ENCODE results near the gene SRGN. TPM values are rescaled to one million over a fixed set of nuclear protein-coding genes. Genes with fewer than 3 reads are reported as not detected.
A peak's percentile ranks its signal among the peaks of the same experiment; 100 is the strongest.

The SRGN gene
- total and polyA plus RNA-seq, 10 of the 15 experiments (the other 5 are each of a cell fraction or from before 2014, with no cell fraction given): 382 to 2,414 (median 885) TPM

DNA sequence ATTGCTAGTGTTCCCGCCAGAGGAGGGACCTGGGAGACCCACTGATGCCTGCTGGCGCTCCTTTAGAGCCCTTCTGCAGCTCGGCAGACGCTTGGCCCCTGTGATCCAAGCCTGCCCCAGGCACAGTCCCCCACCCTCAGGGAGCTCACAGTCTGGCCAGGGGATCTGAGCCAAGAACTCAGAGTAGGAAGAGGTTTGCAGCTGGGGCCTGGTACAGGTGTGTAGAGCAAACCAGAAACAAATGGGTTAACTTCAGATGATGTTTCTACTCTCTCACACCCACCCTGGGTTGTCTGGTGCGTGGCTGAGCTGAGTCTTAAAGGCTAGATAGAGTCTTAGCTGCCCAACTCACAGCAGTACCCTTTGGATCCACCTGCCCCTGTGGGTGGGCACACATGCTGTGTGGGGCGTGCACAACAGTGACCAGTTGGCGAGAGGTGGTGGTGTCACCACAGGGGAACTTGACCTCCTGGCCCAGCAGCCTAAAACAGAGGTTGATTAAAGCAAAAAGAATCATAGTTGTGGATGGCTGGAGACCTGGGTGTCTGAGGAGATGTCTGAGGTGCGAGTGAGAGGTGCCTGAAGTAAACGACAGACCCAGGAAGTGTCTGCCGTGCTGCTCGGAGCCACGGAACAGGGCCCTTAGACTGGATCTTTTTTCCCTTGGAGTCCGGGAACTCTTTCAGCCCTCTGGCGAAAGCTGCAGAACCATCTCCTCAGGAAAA is 31.2 kb upstream of the SRGN start:
- Histone ChIP-seq H3K4me1 (ENCODE audit: control insufficient read depth, insufficient read depth, low read length) (peaks cover 68% of the 10 kb centered on the region), H3K4me2 (ENCODE audit: control insufficient read depth, insufficient read depth) (peak overlapping the region; percentile 0), H3K27me3 (replicated peaks in 1 of 2; ENCODE audit: control insufficient read depth in 2 of 2, insufficient read depth in 2 of 2, low read length in 1 of 2) (no peaks in the 10 kb centered on the region), H2AFZ (ENCODE audit: control insufficient read depth, low read depth, low read length) (peak overlapping the region; percentile 51), H3K36me3 (ENCODE audit: control insufficient read depth in 2 of 2, insufficient read depth in 2 of 2, low read length in 1 of 2) (no peaks in the 10 kb centered on the region), H3K9ac (ENCODE audit: control insufficient read depth, insufficient read depth, low read length) (peak overlapping the region; percentile 11; the same call in 1 of the 2 replicates), H3K4me3 (no peak overlapping the region), H3K27ac (ENCODE audit: control insufficient read depth, insufficient read depth) (peak overlapping the region; percentile 72), H4K20me1 (ENCODE audit: control insufficient read depth, insufficient read depth) (no peaks in the 10 kb centered on the region), H3K9me3 (replicated peaks; ENCODE audit: control insufficient read depth, insufficient read depth, low read length) (no peaks in the 10 kb centered on the region), H3K79me2 (ENCODE audit: control insufficient read depth, insufficient read depth, low read length) (peaks cover 3% of the 10 kb centered on the region)
- RAD21 ChIA-PET (ENCODE audit: unreplicated experiment): interaction anchor here (1.1 to 25.6 kb wide), 7 partner anchors 8 to 173 kb away, joined by 3 to 544 read pairs (median 6); partner anchors contain the start of gene SRGN
- TF ChIP-seq ZNF384 (IDR thresholded peaks at IDR 0.05; ENCODE audit: borderline replicate concordance, low read depth, low read length) (0 out of 2 replicates have a peak, but pooled peaks have one; percentile 4), NR2F1 (conservative IDR thresholded peaks at IDR 0.05) (0 out of 2 replicates have a peak, but pooled peaks have one; percentile 8), USF1 (IDR thresholded peaks at IDR 0.05; ENCODE audit: borderline replicate concordance, extremely low read length, insufficient read depth, low read depth, low read length) (no peak), ZBTB11 (CRISPR knock-in tag; IDR thresholded peaks at IDR 0.05) (no peak)
- no TSS peak for BruUV-seq (replicated peaks)
- in situ Hi-C loops (cut with MboI): no loop called here
- ATAC-seq: peak; percentile 2
- SMC1A ChIA-PET (ENCODE audit: uncharacterized antibody, unreplicated experiment): interaction anchor here (0.6 to 17.6 kb wide), 7 partner anchors 6 to 51 kb away, joined by 4 to 355 read pairs (median 14); partner anchors contain the start of gene SRGN
- intact Hi-C loops (cut with micrococcal nuclease; ENCODE audit: unreplicated experiment): no loop called here
- no peak for DNase-seq (ENCODE audit: low read depth, low spot score)
- FAIRE-seq: no peak
- CTCF ChIA-PET: interaction anchor here (1.1 to 14.3 kb wide), 7 partner anchors 8 to 52 kb away, joined by 3 to 121 read pairs (median 5); partner anchors contain the start of gene SRGN
- WGBS (ENCODE audit: insufficient coverage, insufficient replicate concordance, low lambda C conversion rate, missing lambda C conversion rate): 89% methylated on average over 14 of the region's 14 CpGs
- POLR2A ChIA-PET: interaction anchor here (1.9 to 16.7 kb wide), 4 partner anchors 8 to 35 kb away, joined by 4 to 312 read pairs (median 154); partner anchors contain the start of gene SRGN

All from GM12878 (cell line).